Endothelial cell (in vitro differentiated cells): ENCODE results near the gene PGAM5. TPM values are rescaled to one million over a fixed set of nuclear protein-coding genes. Genes with fewer than 3 reads are reported as not detected.
A peak's percentile ranks its signal among the peaks of the same experiment; 100 is the strongest.

Experiments
- DNase-seq: peaks from one replicate; pipeline ENCODE4 v3.0.0; 2021; ENCODE audit warnings: low spot score
- H3K27ac Mint-ChIP-seq: one replicate; pipeline ENCODE4 v1.8.0; 2021; ENCODE audit warnings: mixed read lengths, inconsistent platforms; ENCODE audit not compliant: unreplicated experiment
- H3K27me3 Mint-ChIP-seq: one replicate; pipeline ENCODE4 v1.8.0; 2021; ENCODE audit warnings: mild to moderate bottlenecking, moderate library complexity, mixed read lengths, inconsistent platforms; ENCODE audit not compliant: unreplicated experiment
- H3K36me3 Mint-ChIP-seq: one replicate; pipeline ENCODE4 v1.8.0; 2021; ENCODE audit warnings: mild to moderate bottlenecking, low read depth, mixed read lengths, inconsistent platforms; ENCODE audit not compliant: unreplicated experiment
- H3K4me1 Mint-ChIP-seq: one replicate; pipeline ENCODE4 v1.8.0; 2021; ENCODE audit warnings: mild to moderate bottlenecking, mixed read lengths, inconsistent platforms; ENCODE audit not compliant: unreplicated experiment
- H3K4me3 Mint-ChIP-seq: one replicate; pipeline ENCODE4 v1.8.0; 2021; ENCODE audit warnings: mild to moderate bottlenecking, mixed read lengths, inconsistent platforms; ENCODE audit not compliant: unreplicated experiment
- H3K9me3 Mint-ChIP-seq: one replicate; pipeline ENCODE4 v1.8.0; 2021; ENCODE audit warnings: mixed read lengths, inconsistent platforms; ENCODE audit not compliant: unreplicated experiment
- CTCF ChIP-seq: fragments of 200-600 bp; sonication (generic); IDR thresholded peaks from one replicate; pipeline ENCODE4 v1.5.0; 2021; ENCODE audit warnings: antibody characterized with exemption; ENCODE audit not compliant: unreplicated experiment
- total RNA-seq: library from RNA; stranded (reverse); fragmentation: NEBNext Ultra II Directional; extraction: Animal tissue kit (Norgen Biotek cat#: 25700); gene quantifications from one replicate; pipeline ENCODE4 v1.2.1, GENCODE V29; 2021; ENCODE audit not compliant: unreplicated experiment

The PGAM5 gene
- total RNA-seq, 1 donor from 2014 or later = 43.9 TPM

- no peak for TF ChIP-seq CTCF
- H3K4me3 Mint-ChIP-seq = peak overlapping the region; percentile 35
- no peaks in the 10 kb centered on the region for H3K9me3 Mint-ChIP-seq
- peaks cover 18% of the 10 kb centered on the region for H3K36me3 Mint-ChIP-seq
- peaks cover 16% of the 10 kb centered on the region for H3K27me3 Mint-ChIP-seq
- peak overlapping the region; percentile 31 for H3K27ac Mint-ChIP-seq
- DNase-seq = no peak
- peaks cover 22% of the 10 kb centered on the region for H3K4me1 Mint-ChIP-seq
Measured at GRCh38 chr12:132708150-132708549, 2.5 kb upstream of the PGAM5 start.

- Mint-ChIP-seq H3K4me3 (peak overlapping the region; percentile 98), H3K4me1 (peaks cover 8% of the 10 kb centered on the region), H3K36me3 (peaks cover 15% of the 10 kb centered on the region), H3K9me3 (no peaks in the 10 kb centered on the region), H3K27ac (peak overlapping the region; percentile 92), H3K27me3 (peaks cover 17% of the 10 kb centered on the region)
- peak; percentile 33 for DNase-seq
- TF ChIP-seq CTCF = no peak
Measured at GRCh38 chr12:132710043-132710404, 618 bp upstream of the PGAM5 start.

- peaks cover 15% of the 10 kb centered on the region for H3K36me3 Mint-ChIP-seq
- no peaks in the 10 kb centered on the region for H3K9me3 Mint-ChIP-seq
- H3K4me3 Mint-ChIP-seq = peak overlapping the region; percentile 89
- TF ChIP-seq CTCF = no peak
- no peak overlapping the region for H3K27ac Mint-ChIP-seq
- H3K27me3 Mint-ChIP-seq = peaks cover 17% of the 10 kb centered on the region
- peak; percentile 33 for DNase-seq
- peaks cover 8% of the 10 kb centered on the region for H3K4me1 Mint-ChIP-seq
Measured at GRCh38 chr12:132711080-132711843, 620 bp downstream of the PGAM5 start.

GRCh38 chr12:132713123-132713522, 2.5 kb downstream of the PGAM5 start:
- Mint-ChIP-seq H3K27ac (no peak overlapping the region), H3K9me3 (no peaks in the 10 kb centered on the region), H3K36me3 (peaks cover 21% of the 10 kb centered on the region), H3K4me3 (peak overlapping the region; percentile 31), H3K4me1 (peaks cover 8% of the 10 kb centered on the region), H3K27me3 (peaks cover 20% of the 10 kb centered on the region)
- no peak for TF ChIP-seq CTCF
- no peak for DNase-seq

GRCh38 chr12:132715874-132716273, 5.2 kb downstream of the PGAM5 start:
- Mint-ChIP-seq H3K4me3 (no peak overlapping the region), H3K4me1 (no peaks in the 10 kb centered on the region), H3K36me3 (peaks cover 24% of the 10 kb centered on the region), H3K27me3 (peaks cover 12% of the 10 kb centered on the region), H3K9me3 (no peaks in the 10 kb centered on the region), H3K27ac (no peak overlapping the region)
- no peak for TF ChIP-seq CTCF
- DNase-seq = no peak
